Activated CD4-positive, alpha-beta T cell treated with anti-CD3 and anti-CD28 coated beads, Interleukin-2, Interleukin-4, amounts not matched to agents 100 ng/mL and 50 ng/mL, durations not matched to agents 16 hours and 8 hours (primary cell): ENCODE results near the gene FEM1C.

Experiments used
- DNase-seq: peaks from one replicate; pipeline ENCODE4 v3.0.0-alpha.2; 2020; ENCODE audit warnings: low spot score

FEM1C gene

DNA sequence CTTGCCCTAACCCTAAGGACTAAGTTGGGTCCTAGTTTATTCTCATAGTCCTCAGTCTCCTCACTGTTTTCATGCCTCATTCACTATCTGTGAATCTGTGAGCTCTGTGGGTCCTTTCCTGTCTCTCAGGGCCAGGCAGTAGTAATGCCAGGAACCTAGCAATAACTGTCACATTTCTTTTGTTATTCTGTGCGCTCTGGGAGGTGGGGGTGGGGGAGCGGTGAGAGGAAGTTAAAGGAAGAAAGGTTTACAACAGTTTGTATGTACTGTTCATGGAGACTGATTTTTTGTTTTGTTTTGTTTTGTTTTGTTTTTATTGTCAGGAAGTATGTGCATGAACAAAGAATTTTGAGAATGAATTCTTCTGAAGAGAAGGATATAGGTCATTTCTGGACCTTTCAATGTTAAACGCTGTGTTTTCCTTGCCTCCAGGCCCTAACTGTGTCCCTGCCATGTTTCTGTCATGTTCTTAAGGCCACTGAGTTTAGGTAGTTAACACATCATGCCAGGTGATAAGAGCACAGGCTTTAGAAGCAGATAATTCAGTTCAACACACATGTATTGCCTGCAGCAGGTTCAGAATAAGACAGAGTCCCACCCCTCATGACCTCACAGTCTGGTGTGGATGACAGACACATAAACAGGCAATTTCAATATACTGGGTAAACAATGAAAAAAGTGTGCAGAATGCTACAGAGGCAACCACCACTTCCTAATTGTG lies 13.3 kb upstream of the FEM1C start:
- DNase-seq: no peak

- no peak for DNase-seq
Measured at GRCh38 chr5:115556276-115556675, 11.7 kb upstream of the FEM1C start.

GRCh38 chr5:115555084-115555633 lies 10.6 kb upstream of the FEM1C start:
- no peak for DNase-seq

DNA sequence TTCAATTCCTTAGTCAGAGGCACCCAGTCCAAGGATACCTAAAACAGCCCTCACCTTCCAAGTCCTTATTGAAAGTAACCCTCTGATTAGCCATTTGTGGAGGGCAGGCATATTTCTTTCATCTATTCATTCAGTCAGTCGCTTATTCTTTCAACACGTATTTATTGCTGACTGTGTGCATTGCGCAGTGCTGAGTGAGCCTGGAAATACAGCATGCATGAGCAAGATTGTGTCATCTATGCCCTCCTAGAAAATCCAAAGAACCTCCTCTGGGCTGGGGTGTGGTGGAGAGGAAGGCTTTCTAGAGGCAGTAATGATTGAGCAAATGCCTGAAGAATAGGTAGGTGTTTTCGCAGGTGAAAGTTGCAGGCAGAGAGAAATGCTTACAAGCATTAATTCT lies 8.5 kb upstream of the FEM1C start:
- no peak for DNase-seq

DNA sequence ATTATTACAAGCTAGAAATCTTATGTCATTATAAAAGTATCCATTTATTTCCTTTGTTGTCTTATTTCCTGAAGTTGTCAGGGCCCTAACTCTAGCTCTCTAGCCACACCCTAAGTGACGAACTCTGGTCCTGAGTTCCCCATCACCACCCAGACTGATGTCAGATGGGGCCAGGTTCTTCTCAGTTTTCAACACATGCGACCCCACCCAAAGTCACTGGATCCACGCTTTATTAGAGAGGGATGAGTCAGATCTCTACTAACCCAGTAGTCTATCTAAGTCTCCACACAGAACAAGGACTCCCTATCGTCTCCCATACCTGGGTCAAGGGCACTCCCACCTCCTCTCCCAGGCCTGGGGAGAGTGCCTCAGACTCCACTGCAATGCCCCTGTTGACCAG lies 6.8 kb upstream of the FEM1C start:
- DNase-seq: no peak

DNA sequence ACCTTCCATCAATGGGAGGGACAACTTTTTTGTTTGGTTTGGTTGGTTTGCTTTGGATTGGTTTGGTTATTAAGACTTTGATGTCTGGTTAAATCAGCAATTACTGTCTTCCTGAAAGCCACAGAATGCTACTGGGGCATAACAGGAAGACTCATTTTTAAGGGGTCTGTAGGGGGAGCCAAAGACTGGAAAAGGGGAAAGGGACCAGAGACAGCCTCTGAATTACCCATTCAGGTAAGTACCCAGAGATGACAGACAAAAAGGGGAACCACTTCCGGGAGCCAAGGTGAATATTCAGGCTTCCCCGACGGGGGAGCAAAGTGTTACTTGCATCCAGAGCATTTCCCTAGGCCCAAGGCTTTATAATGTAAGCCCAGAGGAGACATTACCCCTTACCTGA lies 4.6 kb upstream of the FEM1C start:
- DNase-seq: peak; percentile 8

DNA sequence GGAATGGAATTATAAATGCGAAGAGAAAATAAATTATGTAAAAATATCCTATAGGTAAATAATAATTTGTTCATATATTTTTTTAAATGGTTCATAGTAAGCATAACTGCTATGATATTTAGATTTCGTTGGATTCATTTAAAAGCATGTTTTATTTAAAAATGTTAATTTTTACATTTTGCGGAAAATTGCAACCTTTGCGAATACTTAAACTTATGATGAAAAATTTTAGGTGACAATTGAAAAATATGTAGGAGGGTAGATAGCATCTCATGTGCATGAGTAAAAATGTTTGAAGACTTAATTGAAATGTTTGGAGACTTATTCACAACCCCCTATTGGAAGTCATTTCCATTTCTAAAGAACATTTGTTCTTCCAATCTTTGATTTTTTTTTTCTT lies 4.1 kb upstream of the FEM1C start:
- no peak for DNase-seq

GRCh38 chr5:115545351-115545882 lies 842 bp upstream of the FEM1C start:
- DNase-seq: no peak

GRCh38 chr5:115544043-115544435 lies 536 bp downstream of the FEM1C start:
- peak; percentile 48 for DNase-seq

DNA sequence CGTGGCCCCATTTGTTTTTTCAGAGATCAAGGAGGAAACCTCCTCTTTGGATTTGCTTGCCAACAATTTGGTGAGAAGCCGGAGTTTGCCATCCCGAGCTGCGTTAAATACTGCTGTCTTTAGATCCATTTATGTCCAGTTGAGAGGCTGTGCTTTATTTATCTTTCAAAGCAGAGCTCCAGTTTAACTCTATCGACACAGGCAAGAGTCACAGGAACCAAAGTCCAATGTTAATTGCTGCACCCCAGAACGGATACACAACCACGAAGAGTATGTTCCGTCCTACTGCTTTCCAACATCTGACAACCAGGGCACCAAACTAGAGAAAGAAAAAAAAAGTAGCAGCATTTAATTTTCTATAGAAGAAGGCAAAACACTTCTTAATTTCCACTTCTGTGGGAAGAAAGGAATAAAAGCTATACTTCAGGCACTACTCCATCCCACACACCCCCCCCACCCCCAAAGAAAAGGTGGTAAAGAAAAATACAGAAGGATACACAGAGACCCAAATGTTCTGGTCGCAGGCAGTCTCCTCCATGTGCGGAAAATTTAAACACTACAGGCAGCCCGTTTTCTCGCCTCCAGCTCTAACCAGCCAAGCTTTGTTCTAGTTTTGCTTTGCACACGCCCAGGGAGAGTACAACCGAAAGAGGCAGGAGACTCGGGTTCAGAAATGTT lies 1.1 kb downstream of the FEM1C start:
- DNase-seq: no peak

DNA sequence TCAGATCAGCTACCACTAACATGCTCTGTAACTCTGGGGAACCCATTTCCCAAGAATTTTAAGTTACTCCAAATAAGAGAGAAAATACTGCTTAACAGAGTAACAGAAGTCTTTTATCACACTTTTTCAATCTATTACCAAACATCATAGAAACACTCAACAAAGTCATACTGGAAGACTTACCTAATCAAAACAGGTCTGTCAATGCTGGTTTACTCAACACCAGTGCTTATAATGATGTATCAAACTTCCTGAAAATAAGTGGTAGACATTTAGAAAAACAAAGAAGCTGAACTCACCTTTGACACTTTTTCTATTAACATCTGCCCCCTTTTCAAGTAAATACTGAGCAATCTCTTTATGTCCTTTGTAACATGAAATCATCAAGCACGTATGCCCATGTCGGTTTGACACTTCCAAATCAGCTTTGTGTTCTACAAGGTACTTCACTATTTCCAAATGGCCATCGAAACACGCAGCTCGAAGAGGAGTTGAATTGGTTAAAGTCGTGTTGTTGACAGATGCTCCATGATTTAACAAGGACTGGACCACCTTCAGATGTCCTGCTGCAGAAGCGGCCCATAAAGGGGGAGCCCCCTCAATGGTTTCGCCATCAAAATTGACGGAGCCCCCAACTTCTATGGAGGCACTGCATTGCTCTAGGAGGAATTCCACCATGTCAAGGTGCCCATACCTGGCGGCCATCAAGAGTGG lies 1.8 kb downstream of the FEM1C start:
- DNase-seq: no peak

GRCh38 chr5:115542086-115542485 lies 2.5 kb downstream of the FEM1C start:
- no peak for DNase-seq

DNA sequence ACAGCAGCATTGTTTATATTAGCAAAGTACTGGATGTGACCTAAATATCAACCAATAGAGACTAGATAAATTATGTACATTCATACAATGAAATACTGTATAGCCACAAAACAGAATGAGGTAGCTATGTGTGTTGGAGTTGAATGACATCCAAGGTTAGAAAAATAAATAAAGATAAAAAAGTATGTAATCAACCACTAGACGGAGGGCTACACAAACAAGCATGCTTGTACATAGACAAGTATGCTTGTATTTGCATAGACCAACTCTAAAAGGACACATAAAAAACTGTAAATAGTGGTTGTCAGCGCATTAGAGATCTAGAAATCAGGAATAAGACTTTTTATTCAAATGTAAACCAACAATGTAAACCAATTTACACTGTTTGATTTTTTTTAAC lies 3.0 kb downstream of the FEM1C start:
- DNase-seq: no peak

GRCh38 chr5:115535479-115536035 lies 9.0 kb downstream of the FEM1C start:
- DNase-seq: no peak

- DNase-seq: no peak
Measured at GRCh38 chr5:115532517-115532916, 12.1 kb downstream of the FEM1C start.

GRCh38 chr5:115531787-115532367 lies 12.7 kb downstream of the FEM1C start:
- no peak for DNase-seq

GRCh38 chr5:115531380-115531779 lies 13.2 kb downstream of the FEM1C start:
- no peak for DNase-seq

GRCh38 chr5:115530426-115530825 lies 14.1 kb downstream of the FEM1C start:
- no peak for DNase-seq

DNA sequence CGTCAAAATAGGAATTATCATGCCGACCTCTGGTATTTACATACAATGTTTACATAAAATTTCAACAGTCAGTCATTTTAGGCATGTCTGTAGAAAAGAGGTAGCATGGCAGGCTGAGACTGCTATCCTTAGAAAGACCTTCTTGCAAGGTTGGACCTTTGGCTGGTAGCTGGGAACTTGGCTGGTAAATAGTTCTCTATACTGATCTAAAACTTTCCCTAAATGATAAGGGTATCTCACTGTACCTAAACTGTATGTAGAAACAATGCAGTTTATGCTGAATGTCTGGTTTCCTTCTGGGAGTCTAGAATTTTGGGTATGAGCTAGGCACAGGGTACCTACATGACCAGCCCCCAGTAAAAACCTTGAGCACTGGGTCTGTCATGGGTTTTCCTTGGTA lies 18.0 kb downstream of the FEM1C start:
- DNase-seq: no peak

GRCh38 chr5:115524199-115524847 lies 20.3 kb downstream of the FEM1C start:
- no peak for DNase-seq

- no peak for DNase-seq
Measured at GRCh38 chr5:115522832-115523403, 21.7 kb downstream of the FEM1C start.
